GM06990 (cell line): ENCODE results near the gene NUP107.

Experiments used
- DNase-seq: peaks from one replicate; pipeline ENCODE4 v3.0.0-alpha.2; 2011; ENCODE audit not compliant: insufficient read length; ENCODE audit errors: extremely low read depth
- H3K27me3 ChIP-seq: replicated peaks from 2 replicates; pipeline ENCODE4 v1.6.0; 2011; ENCODE audit warnings: low read length; ENCODE audit not compliant: control insufficient read depth, insufficient read depth
- H3K36me3 ChIP-seq: 2 replicates; pipeline ENCODE4 v1.5.1; 2011; ENCODE audit warnings: low read length; ENCODE audit not compliant: control insufficient read depth, insufficient read depth
- H3K4me3 ChIP-seq: replicated peaks from 2 replicates; pipeline ENCODE4 v1.5.1; 2011; ENCODE audit warnings: low read depth, mild to moderate bottlenecking, control low read depth, low read length
- CTCF ChIP-seq: IDR thresholded peaks from 2 replicates; pipeline ENCODE4 v1.5.1; 2011; ENCODE audit warnings: low read length, control low read depth, mild to moderate bottlenecking, inconsistent platforms; ENCODE audit not compliant: insufficient read depth, poor library complexity, severe bottlenecking

The NUP107 gene

DNA sequence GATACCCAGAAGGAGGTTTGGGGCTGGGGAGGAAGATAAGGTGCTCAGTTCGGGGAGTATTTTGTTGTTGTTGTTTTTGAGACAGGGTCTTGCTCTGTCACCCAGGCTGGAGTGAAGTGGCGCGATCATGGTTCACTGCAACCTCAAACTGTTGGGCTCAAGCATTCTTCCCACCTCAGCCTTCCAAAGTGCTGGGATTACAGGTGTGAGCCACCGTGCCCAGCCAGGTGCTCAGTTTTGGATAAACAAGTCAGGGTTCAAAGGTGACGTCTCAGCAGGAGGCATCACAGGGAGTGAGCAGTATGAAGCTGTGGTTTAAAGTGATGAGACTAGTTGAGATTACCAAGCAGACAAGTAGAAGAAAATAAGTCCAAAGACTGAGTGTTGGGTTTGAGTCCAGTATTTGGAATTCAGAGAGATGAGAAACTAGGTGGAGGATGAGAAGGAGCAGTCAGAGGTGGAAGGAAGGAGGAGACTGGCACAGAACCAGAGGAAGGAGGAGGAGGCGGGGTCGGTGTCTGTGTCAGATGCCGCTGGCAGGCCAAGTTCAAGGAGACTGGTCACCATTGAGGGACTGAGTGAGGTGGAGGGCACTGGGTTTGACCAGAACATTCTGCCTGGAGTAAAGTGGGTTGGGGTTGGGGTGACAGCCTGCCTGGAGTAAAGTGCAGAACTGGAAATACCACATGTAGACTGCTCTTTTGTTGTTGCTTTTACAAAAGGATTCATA is 75.3 kb downstream of the NUP107 start:
- TF ChIP-seq CTCF, result no peak
- peaks cover 6% of the 10 kb centered on the region for H3K36me3 ChIP-seq
- DNase-seq, result no peak

GRCh38 chr12:68762691-68763090 is 75.9 kb downstream of the NUP107 start:
- DNase-seq, result no peak
- Histone ChIP-seq H3K4me3 (no peak overlapping the region), H3K27me3 (no peaks in the 10 kb centered on the region), H3K36me3 (peaks cover 6% of the 10 kb centered on the region)
- no peak for TF ChIP-seq CTCF

More for the DNA sequence above, 75.3 kb downstream of the NUP107 start:
- H3K4me3 ChIP-seq, result no peak overlapping the region
- H3K27me3 ChIP-seq, result no peaks in the 10 kb centered on the region

GRCh38 chr12:68765696-68766095 is 78.9 kb downstream of the NUP107 start:
- H3K4me3 ChIP-seq, result no peak overlapping the region
- H3K27me3 ChIP-seq, result no peaks in the 10 kb centered on the region
- no peak for TF ChIP-seq CTCF
- no peak for DNase-seq
- peaks cover 4% of the 10 kb centered on the region for H3K36me3 ChIP-seq

- no peak for TF ChIP-seq CTCF
- DNase-seq, result no peak
- no peaks in the 10 kb centered on the region for H3K27me3 ChIP-seq
- H3K36me3 ChIP-seq, result peaks cover 4% of the 10 kb centered on the region
- no peak overlapping the region for H3K4me3 ChIP-seq
Measured at GRCh38 chr12:68766646-68767045, 79.9 kb downstream of the NUP107 start.

GRCh38 chr12:68767191-68767590 is 80.4 kb downstream of the NUP107 start:
- no peaks in the 10 kb centered on the region for H3K27me3 ChIP-seq
- H3K4me3 ChIP-seq, result no peak overlapping the region
- H3K36me3 ChIP-seq, result peaks cover 1% of the 10 kb centered on the region
- no peak for TF ChIP-seq CTCF
- DNase-seq, result no peak

DNA sequence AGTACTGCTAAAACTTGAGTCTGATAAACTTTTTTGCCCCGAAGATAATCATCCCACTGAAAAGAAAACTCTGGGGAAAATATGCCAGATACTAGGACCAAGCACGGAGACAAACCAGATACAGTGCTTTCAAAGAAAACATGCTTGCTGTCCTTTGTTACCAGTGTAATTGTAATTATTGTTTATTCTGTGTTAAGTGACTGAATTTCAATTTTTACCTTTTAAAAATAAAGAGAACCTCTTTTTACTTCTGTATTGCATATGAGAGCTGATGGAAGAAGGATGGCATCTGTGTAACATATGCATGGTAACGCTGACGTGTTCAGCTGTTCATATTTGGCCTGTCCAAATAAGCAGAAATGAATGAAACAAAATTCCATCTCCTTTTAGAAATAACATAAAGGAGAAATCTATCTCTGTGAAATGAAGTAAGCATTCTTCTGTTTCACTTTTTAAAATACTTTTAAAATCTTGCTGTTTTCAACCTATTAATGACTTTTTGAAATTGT is 81.7 kb downstream of the NUP107 start:
- no peak overlapping the region for H3K4me3 ChIP-seq
- DNase-seq, result no peak
- no peaks in the 10 kb centered on the region for H3K27me3 ChIP-seq
- TF ChIP-seq CTCF, result no peak
- H3K36me3 ChIP-seq, result no peaks in the 10 kb centered on the region
